Measurements from ENCODE around the gene RRN3.
"Not testable (repeated sequence)": the region's sequence is repeated elsewhere in the genome, so short reads cannot be mapped to it uniquely, and the experiment has no call there.

RRN3 gene

DNA sequence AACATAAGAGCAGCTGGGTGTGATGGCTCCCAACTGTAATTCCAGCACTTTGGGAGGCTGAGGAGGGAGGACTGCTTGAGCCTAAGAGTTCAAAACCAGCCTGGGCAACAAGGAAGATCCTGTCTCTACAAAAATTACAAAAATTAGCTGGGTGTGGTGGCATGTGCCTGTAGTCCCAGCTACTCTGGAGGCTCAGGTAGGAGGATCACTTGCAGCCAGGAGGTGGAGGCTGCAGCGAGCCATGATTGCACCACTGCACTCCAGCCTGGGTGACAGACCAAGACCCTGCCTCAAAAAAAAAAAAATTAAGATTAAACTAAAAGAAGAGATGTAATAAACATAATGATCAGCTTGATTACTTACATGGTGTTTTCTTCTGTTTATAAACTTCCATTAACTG lies 43.6 kb downstream of the RRN3 start:
- not testable (repeated sequence) for DNase-seq

DNA sequence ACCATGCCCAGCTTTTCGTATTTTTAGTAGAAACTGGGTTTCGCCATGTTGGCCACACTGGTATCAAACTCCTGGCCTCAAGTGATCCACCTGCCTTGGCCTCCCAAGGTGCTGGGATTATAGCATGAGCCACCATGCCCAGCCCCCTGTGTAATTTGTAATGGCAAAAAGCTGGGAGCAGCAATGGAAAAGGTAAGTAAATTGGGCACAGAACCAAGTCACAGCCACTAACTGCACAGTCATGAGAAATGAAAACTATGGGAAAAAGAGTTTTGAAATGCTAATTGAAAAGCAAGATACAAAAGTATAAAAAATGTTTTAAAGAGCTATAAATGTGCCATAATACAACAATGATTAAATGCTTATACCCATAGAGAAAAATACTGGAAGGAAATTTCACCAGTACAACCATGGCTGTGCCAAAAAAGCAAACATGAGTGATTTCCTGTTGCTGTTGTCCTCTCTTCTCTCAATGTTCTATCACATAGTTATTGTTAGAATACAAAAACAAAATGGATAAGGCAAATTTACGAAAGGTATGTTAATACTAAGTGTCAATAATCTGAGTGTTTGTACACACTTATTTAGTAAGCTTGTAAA lies 44.4 kb downstream of the RRN3 start:
- no peak for DNase-seq

GRCh38 chr16:15046692-15047376 lies 47.2 kb downstream of the RRN3 start:
- DNase-seq = no peak

GRCh38 chr16:15045270-15045669 lies 48.8 kb downstream of the RRN3 start:
- not testable (repeated sequence) for DNase-seq

- no peak for DNase-seq
Measured at GRCh38 chr16:15044286-15044685, 49.8 kb downstream of the RRN3 start.

DNA sequence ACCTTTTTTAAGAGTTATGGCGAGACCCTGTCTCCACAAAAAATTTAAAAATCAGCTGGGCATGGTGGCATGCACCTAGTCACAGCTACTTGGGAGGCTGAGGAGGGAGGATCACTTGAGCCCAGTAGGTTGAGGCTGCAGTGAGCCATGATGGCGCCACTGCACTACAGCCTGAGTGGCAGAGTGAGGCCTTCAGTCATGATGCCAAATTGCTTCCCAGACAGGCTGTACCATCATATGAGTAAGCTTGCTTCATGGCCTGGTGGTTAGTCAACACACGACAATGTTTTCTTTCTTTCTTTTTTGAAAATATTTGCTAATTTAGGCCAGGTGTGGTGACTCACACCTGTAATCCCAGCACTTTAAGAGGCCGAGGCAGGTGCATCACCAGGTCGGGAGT lies 50.7 kb downstream of the RRN3 start:
- no peak for DNase-seq

GRCh38 chr16:15041271-15042004 lies 52.6 kb downstream of the RRN3 start:
- peak; percentile 11 for DNase-seq

- DNase-seq = no peak
Measured at GRCh38 chr16:15038689-15039088, 55.4 kb downstream of the RRN3 start.

- no peak for DNase-seq
Measured at GRCh38 chr16:15037745-15038144, 56.3 kb downstream of the RRN3 start.

- DNase-seq = no peak
Measured at GRCh38 chr16:15037003-15037402, 57.1 kb downstream of the RRN3 start.

- no peak for DNase-seq
Measured at GRCh38 chr16:15035163-15035729, 58.8 kb downstream of the RRN3 start.

DNA sequence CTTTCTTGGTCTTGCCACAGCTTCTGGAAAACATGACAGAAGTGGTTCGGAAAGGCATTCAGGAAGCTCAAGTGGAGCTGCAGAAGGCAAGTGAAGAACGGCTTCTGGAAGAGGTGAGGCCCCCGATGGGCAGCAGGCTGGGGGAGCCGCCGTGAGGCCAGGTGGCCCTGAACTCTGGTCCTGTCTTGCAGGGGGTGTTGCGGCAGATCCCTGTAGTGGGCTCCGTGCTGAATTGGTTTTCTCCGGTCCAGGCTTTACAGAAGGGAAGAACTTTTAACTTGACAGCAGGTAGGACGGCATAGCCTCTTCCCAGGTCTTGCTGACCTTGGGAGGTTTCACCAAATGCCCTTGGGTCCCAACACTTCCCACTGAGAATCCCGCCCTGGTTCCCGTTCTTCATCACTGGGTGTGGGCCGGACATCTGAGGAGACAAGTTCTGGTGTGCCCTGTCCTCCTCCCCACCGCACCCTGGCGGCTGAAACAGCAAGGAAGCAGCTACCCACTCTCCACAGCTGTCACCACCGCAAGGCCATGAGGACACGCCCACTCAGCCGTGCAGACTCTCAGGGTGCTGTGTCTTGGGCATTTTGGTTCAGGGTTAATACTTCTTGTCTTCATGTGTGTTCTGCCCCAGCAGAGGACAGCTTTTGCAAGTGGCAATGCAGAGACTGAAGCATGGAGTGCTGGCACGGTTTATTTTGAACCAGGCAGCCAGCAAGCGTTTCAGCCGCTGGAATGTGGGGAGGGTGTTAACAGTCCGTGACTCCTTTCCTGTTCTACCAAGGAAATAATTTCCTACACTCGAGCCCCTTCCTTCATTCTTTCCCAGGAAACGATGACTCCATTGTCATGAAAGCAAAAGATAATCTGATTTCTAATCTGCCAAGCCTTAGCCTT lies 59.6 kb downstream of the RRN3 start:
- no peak for DNase-seq

DNA sequence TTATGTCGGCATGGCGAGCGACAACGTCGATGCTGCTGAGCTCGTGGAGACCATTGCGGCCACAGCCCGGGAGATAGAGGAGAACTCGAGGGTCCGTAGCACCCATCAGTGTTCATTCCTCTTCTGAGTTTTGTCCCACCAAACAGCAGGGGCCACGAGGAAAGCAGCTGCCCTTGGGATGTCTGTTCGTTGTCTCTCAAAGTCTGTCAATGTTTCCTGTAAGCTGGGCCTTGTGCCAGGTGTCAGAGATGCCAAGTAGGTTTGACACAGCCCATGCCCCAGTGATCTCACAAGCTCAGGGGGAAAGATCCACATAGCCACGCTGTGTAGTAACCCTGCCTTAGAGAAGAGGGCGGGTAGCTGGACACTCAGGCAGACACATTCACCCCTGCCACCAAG lies 60.8 kb downstream of the RRN3 start:
- no peak for DNase-seq

DNA sequence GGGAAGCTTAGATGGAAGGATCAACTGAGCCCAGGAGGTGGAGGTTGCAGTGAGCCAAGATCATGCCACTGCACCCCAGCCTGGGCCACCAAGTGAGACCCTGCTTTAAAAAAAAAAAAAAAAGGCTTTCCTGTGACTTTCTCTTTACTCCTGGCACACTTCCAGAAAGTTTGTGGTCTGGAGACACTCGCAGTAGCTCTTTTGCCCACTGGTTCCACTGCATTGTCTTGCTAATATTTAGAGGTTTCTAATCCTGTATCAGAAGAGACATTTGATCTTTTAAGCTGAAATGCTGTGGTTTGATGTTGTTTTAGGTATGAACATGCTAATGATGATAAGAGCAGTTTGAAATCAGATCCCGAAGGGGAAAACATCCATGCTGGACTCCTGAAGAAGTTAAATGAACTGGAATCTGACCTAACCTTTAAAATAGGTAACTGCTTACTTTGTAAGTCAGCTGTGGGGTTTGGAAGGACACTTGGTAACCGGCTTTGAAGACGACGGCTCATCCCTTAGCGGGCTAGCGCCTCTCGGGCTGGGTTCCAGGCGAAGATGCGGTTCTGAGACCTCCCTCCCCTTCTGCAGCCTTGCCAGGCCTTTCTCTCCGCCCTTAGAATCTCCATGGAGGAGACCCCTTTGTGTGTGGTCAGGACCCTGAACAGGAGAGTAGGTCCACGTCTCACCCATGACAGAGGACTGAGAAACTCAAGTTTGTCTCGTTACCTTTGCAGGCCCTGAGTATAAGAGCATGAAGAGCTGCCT lies 61.3 kb downstream of the RRN3 start:
- DNase-seq = peak; percentile 27

DNA sequence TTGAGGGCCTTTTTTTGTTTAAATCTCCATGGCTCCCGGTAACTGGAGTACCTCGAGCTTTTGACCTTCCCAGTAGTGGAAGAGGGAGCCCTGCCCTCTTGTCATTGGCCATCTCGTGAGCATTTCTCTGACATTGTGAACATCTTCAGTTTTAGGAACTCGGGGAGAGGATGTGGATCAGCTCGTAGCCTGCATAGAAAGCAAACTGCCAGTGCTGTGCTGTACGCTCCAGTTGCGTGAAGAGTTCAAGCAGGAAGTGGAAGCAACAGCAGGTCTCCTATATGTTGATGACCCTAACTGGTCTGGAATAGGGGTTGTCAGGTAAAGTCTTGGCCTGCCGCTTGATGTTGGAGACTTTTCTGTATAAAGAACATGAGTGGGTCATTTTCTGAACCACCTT lies 62.5 kb downstream of the RRN3 start:
- no peak for DNase-seq

GRCh38 chr16:15031179-15031578 lies 62.9 kb downstream of the RRN3 start:
- DNase-seq = no peak

DNA sequence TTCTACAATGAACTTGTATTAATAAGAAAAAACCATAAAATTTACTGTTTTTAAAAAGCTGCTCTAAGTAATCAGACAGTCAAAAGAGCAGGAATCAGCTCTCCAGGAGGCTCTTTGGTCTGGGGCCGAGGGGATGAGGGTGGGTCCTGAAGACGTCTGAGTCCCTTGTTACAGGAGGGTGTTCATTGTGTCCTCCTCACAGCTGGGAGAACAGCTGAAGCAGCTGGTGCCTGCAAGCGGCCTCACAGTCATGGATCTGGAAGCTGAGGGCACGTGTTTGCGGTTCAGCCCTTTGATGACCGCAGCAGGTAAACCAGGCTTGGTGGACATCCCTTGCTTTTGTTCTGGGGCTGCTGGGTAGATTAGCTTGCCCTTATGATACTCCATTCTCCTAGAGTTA lies 64.3 kb downstream of the RRN3 start:
- DNase-seq = not testable (repeated sequence)

GRCh38 chr16:15028801-15029698 lies 65.0 kb downstream of the RRN3 start:
- DNase-seq = peak; percentile 18

DNA sequence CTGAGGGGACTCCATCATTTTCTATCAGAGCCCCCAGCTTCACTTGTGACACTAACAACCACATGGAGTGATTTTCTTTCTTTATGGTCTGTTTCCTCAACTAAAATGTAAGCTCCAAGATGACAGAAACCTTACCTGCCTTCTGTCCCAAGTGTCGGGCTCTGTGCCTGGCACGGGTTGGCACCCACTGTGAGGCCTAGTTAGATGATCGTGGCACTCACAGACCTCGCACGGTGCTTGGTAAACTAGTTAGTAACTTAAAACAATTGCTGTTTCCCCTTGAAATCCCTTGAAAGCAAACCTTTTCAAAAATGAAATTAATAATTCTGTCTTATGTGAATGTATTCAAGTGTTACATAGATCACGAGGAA lies 65.7 kb downstream of the RRN3 start:
- DNase-seq = not testable (repeated sequence)

GRCh38 chr16:15027503-15028344 lies 66.3 kb downstream of the RRN3 start:
- not testable (repeated sequence) for DNase-seq
